ENCODE measurements around the gene TXLNG.

The TXLNG gene

DNA sequence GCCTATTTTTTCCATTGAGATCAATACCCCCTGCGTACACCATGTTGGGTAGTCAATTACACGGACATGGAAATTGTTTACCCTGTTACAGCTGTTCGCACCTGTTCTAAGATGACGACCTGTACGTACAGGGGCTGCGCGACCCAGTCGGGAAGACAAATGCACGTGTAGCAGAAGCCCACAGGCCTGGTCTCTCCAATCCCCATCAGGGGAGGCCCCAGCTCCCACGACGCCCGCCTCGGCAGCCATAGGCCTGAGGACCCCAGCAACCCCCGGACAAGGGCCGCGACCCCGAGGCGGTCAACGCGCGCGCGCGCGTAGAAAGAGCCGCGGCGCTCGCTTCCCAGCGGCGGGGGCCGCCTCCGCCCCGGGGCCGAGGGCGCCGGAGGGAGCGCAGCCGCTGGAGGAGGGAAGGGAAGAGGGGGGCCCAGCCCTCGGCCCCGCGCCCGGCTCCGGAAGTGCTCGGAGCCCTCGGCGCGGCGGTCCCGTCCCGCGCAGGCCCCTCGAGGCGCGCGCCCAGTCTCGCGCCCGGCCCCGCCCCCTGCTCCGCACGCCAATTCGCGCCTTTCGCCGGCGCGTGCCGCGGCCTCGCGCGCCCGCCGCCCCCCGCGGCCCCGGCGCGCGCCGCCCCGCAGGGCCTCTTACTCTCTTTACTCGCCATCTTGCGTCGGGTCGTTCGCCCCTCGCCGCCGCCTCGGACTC, 83.3 kb downstream of the TXLNG start:
- DNase-seq (ENCODE audit: low read depth) = no peak
- TF ChIP-seq, protein P1, sequence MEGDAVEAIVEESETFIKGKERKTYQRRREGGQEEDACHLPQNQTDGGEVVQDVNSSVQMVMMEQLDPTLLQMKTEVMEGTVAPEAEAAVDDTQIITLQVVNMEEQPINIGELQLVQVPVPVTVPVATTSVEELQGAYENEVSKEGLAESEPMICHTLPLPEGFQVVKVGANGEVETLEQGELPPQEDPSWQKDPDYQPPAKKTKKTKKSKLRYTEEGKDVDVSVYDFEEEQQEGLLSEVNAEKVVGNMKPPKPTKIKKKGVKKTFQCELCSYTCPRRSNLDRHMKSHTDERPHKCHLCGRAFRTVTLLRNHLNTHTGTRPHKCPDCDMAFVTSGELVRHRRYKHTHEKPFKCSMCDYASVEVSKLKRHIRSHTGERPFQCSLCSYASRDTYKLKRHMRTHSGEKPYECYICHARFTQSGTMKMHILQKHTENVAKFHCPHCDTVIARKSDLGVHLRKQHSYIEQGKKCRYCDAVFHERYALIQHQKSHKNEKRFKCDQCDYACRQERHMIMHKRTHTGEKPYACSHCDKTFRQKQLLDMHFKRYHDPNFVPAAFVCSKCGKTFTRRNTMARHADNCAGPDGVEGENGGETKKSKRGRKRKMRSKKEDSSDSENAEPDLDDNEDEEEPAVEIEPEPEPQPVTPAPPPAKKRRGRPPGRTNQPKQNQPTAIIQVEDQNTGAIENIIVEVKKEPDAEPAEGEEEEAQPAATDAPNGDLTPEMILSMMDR (IDR thresholded peaks at IDR 0.05; ENCODE audit: control insufficient read depth, insufficient read depth, low read depth, low read length, missing control alignments) = no peak
- peak overlapping the region; percentile 83 for H3K4me3 ChIP-seq (ENCODE audit: control insufficient read depth, low read depth, low read length)

DNA sequence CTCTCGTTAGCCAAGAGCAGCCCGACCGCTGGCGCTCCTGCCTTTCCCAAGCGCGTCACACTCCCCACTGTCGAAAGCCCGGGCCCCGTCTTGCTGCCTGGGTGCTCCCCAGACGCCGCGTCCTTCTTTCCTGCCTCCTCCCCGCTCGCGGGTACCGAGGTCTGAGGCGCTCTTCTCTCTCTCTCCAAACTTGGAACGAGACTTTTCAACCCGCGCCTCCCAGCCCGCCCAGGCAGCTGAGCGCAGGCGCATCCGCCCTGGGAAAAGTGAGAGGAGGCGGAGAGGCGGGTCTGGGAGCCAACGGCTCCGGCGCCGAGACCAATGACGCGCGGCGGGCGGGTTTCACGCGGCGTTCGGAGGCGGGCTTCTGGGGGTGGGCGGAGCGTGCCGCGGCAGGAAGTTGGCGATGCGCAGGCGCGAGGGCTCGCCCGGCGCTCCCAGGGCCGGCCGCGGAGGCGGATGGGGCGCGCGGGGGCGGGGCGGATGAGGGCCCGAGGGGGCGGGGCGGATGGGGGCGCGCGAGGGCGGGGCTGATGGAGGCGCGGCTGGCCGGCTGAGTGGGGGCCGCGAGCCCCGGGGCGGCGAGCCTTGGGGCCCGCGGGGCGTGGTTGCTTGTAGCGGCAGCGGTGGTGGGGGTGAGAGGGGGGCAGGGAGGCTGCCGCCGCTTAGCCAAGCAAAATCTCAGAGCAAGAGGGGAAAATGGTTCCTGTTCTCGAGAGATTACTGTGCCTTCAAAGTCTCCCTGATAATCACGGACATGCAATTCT, 84.0 kb downstream of the TXLNG start, which contains the start of gene RBBP7:
TSS of gene RBBP7 (minus strand) at position 268 of the 767 bp plus-strand sequence. CDS start 309 bp downstream, outside the sequence.
- H3K4me3 ChIP-seq (ENCODE audit: control insufficient read depth, low read depth, low read length) = peak within 1 kb of the TSS; percentile 83
- DNase-seq (ENCODE audit: low read depth) = peak; percentile 63
- TF ChIP-seq, protein P1 (IDR thresholded peaks at IDR 0.05; ENCODE audit: control insufficient read depth, insufficient read depth, low read depth, low read length, missing control alignments) = no peak

DNA sequence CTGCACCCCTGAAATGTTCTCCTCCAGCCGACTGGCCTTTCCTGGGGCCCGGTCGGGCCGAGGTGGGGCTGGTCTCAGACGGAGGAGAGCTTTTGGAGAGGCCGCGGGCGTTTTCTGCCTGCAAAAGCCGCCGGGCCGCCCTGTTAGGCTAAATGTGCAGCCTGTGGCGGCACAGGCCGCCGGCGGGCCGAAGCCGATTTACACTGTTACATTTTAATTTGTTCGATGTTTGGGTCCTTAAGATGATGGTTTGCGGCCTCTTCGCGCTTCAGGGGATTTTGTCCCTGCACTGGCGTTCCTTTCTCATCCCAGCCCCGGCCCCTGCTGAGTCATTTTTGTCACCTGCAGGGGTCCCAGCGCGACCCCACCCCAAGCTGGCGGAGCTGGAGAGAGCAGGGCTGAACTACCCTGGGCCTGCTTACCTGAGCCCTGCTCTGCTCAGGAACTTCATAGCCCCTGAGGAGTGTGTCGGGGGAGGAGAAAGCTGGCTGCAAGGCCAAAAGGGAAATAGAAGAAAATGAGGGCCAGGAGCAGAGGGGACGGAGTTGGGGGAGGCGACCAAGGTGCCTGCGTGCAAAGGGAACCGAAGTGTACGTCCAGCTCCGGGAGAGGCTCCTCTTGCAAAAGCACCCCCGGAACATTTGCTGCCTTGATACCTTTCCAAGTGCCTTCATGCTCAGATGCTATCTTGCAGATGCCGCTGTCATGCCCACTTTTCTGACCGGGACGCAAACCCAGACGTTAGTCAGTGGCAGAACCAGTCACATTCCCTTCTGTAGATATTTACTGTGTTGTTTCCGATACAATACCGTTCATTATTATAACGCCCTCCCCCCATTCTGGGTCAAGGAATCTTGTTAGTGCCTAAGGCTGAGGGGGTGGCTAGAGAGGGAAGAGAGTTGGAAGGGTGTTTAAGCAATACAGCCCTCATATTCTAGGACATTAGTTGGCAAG, 84.9 kb downstream of the TXLNG start:
- TF ChIP-seq, protein P1 (IDR thresholded peaks at IDR 0.05; ENCODE audit: control insufficient read depth, insufficient read depth, low read depth, low read length, missing control alignments) = no peak
- peak overlapping the region; percentile 55 for H3K4me3 ChIP-seq (ENCODE audit: control insufficient read depth, low read depth, low read length)
- no peak for DNase-seq (ENCODE audit: low read depth)

DNA sequence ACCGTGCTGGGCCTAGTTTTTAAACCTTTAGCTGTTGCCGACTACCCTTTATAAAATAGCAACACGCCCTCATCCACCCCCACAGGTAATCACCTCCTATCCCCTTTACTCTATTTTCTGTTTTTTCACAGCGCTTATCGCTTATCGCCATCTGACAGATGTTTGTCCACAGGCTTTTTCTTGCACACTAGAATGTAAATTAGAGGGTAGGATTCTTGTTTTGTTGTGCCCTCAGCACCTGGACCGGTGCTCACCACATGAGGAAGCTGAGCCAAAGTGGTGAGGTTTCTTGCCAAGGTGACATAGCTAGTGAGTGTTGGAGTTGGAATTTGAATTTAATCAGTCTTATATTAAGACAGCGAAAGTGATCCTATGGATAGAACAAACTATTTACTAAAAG, 86.8 kb downstream of the TXLNG start:
- no peak overlapping the region for H3K4me3 ChIP-seq (ENCODE audit: control insufficient read depth, low read depth, low read length)
- TF ChIP-seq, protein P1 (IDR thresholded peaks at IDR 0.05; ENCODE audit: control insufficient read depth, insufficient read depth, low read depth, low read length, missing control alignments) = no peak
- DNase-seq (ENCODE audit: low read depth) = no peak

DNA sequence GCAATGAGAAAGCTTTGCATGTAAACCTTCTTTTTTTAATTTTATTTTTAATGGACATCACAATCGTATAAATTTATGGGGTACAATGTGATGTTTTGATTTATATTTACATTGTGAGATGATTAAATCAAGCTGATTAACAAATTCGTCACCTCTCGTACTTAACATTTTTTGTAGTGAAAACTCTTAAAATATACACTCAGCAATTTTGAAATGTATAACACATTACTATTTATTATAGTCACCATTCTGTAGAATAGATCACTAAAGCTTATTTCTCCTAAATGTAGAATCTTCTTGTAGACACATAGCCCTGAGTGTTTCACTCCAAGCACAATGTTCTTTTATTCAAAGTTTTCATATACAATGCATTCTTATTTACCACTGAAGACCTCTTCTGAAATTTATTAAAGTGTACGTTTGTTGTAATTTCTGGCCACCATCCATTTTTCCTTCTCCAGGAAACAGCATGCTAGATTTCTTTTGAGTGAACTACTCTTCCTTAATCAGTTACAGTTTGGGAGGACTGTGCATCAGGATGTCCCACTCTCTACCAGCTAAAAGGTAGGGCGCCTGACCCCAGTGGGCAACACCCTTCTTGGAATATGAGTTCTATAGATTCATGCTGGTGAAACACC, 88.3 kb downstream of the TXLNG start:
- no peak for DNase-seq (ENCODE audit: low read depth)
- TF ChIP-seq, protein P1 (IDR thresholded peaks at IDR 0.05; ENCODE audit: control insufficient read depth, insufficient read depth, low read depth, low read length, missing control alignments) = no peak
- H3K4me3 ChIP-seq (ENCODE audit: control insufficient read depth, low read depth, low read length) = no peak overlapping the region

DNA sequence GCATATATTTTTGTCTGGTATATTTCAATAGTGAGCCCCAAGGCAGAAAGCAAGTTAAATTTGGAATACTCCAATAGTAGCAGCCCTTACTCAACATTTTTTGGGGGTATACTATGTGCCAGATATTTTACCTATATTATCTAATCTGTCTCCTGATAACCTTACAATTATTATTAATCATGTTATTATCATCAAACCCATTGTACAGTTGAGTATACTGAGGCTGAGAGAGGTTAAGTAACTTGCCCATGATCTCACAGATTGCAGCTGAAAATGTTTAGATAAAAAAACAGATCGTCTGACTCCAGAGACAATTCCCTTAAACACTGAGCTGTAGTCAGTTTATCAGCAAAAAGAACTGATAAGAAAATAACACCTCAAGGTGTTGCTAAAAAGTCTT, 90.4 kb downstream of the TXLNG start:
- H3K4me3 ChIP-seq (ENCODE audit: control insufficient read depth, low read depth, low read length) = no peak overlapping the region
- no peak for DNase-seq (ENCODE audit: low read depth)
- TF ChIP-seq, protein P1 (IDR thresholded peaks at IDR 0.05; ENCODE audit: control insufficient read depth, insufficient read depth, low read depth, low read length, missing control alignments) = no peak

All from AG09309 (cell line).